ENCODE data around the gene RNF169. TPM values are rescaled to one million over a fixed set of nuclear protein-coding genes. Genes with fewer than 3 reads are reported as not detected.

Gene RNF169
- total and polyA plus RNA-seq, 2 of the 4 experiments (the other 2 are of a cell fraction), result 3.6 to 23.3 TPM

- Histone ChIP-seq H3K14ac (replicated peaks; ENCODE audit: low read depth, low read length) (no peak overlapping the region; the same call in 1 of the 2 replicates), H4K8ac (ENCODE audit: low read depth in 2 of 2, low read length in 2 of 2) (no peak overlapping the region), H3K18ac (ENCODE audit: low read depth, low read length) (no peak overlapping the region; the same call in 1 of the 2 replicates), H3K27me3 (ENCODE audit: control insufficient read depth, insufficient read depth, low read length) (no peaks in the 10 kb centered on the region), H2BK5ac (ENCODE audit: low read depth, low read length, poor library complexity, severe bottlenecking) (no peak overlapping the region), H3K27ac (ENCODE audit: insufficient read depth, low read length) (no peak overlapping the region), H3K9ac (ENCODE audit: low read depth, low read length) (no peak overlapping the region), H3K4ac (ENCODE audit: low read depth, low read length) (no peak overlapping the region), H3K23ac (ENCODE audit: low read depth, low read length) (no peak overlapping the region), H4K20me1 (ENCODE audit: insufficient read depth, low read length) (no peaks in the 10 kb centered on the region), H2BK15ac (ENCODE audit: low read depth, low read length) (0 out of 3 replicates have a peak overlapping the region, but pooled peaks have one; percentile 10), H4K91ac (ENCODE audit: insufficient read depth, low read depth, low read length) (no peak overlapping the region), H4K5ac (ENCODE audit: low read depth, low read length) (no peak overlapping the region), H3K9me1 (ENCODE audit: insufficient read depth, low read length) (no peaks in the 10 kb centered on the region; the same call in 1 of the 2 replicates), H3K56ac (ENCODE audit: extremely low read depth, insufficient read depth, low read length) (no peak overlapping the region), H3K4me3 (ENCODE audit: insufficient read depth, low read depth, low read length) (no peak overlapping the region), H2BK120ac (ENCODE audit: low read depth, low read length) (no peak overlapping the region), H3K36me3 (ENCODE audit: control insufficient read depth, insufficient read depth, low read length) (no peaks in the 10 kb centered on the region), H2BK20ac (ENCODE audit: low read depth, low read length) (no peak overlapping the region), H3K4me1 (ENCODE audit: control insufficient read depth, insufficient read depth, low read length) (peaks cover 29% of the 10 kb centered on the region), H2AK5ac (ENCODE audit: low read depth, low read length) (no peak overlapping the region), H2AFZ (replicated peaks; ENCODE audit: low read length, poor library complexity) (no peak overlapping the region), H2AK9ac (replicated peaks; ENCODE audit: low read depth, low read length, poor library complexity) (no peak overlapping the region), H3K4me2 (ENCODE audit: low read depth, low read length) (no peak overlapping the region), H3K9me3 (ENCODE audit: control insufficient read depth, insufficient read depth, low read length) (no peaks in the 10 kb centered on the region), H3K79me1 (ENCODE audit: low read depth in 1 of 2, low read length in 2 of 2) (no peaks in the 10 kb centered on the region)
- 94% methylated on average over 3 of the region's 7 CpGs; no CpG with 5 or more reads in 1 of the 2 experiments for WGBS, 2 experiments (ENCODE audit: extremely low coverage in 2 of 2, insufficient read length in 1 of 2)
- no peak for DNase-seq
- ChIA-PET POLR2A (ENCODE audit: unreplicated experiment) (no interaction called here), CTCF (no interaction called here)
- ATAC-seq (ENCODE audit: low read depth), result no peak
- TF ChIP-seq RCOR1 (IDR thresholded peaks at IDR 0.05; ENCODE audit: insufficient replicate concordance, low read length) (no peak), CHD1 (IDR thresholded peaks at IDR 0.05; ENCODE audit: low read depth, low read length) (no peak), FOS (IDR thresholded peaks at IDR 0.05; ENCODE audit: low read depth, low read length) (no peak), BHLHE40 (IDR thresholded peaks at IDR 0.05; ENCODE audit: low read depth, low read length) (no peak), NFE2L2 (IDR thresholded peaks at IDR 0.05; ENCODE audit: low read depth, low read length) (no peak), CEBPB (IDR thresholded peaks at IDR 0.05; ENCODE audit: low read depth, low read length) (no peak), SMC3 (IDR thresholded peaks at IDR 0.05; ENCODE audit: low read depth, low read length) (no peak), RFX5 (IDR thresholded peaks at IDR 0.05; ENCODE audit: low read depth, low read length) (no peak), MAFK (IDR thresholded peaks at IDR 0.05; ENCODE audit: low read depth, low read length) (no peak), MXI1 (IDR thresholded peaks at IDR 0.05; ENCODE audit: borderline replicate concordance, low read depth, low read length) (no peak), MAZ (IDR thresholded peaks at IDR 0.05; ENCODE audit: borderline replicate concordance, low read depth, low read length) (no peak), RAD21 (IDR thresholded peaks at IDR 0.05; ENCODE audit: low read length) (no peak), POLR2A (IDR thresholded peaks at IDR 0.05; ENCODE audit: low read depth, low read length) (no peak)
- TF ChIP-seq, protein P1, sequence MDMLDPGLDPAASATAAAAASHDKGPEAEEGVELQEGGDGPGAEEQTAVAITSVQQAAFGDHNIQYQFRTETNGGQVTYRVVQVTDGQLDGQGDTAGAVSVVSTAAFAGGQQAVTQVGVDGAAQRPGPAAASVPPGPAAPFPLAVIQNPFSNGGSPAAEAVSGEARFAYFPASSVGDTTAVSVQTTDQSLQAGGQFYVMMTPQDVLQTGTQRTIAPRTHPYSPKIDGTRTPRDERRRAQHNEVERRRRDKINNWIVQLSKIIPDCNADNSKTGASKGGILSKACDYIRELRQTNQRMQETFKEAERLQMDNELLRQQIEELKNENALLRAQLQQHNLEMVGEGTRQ (IDR thresholded peaks at IDR 0.05; ENCODE audit: low read depth, low read length), result no peak
- TF ChIP-seq, protein P2, sequence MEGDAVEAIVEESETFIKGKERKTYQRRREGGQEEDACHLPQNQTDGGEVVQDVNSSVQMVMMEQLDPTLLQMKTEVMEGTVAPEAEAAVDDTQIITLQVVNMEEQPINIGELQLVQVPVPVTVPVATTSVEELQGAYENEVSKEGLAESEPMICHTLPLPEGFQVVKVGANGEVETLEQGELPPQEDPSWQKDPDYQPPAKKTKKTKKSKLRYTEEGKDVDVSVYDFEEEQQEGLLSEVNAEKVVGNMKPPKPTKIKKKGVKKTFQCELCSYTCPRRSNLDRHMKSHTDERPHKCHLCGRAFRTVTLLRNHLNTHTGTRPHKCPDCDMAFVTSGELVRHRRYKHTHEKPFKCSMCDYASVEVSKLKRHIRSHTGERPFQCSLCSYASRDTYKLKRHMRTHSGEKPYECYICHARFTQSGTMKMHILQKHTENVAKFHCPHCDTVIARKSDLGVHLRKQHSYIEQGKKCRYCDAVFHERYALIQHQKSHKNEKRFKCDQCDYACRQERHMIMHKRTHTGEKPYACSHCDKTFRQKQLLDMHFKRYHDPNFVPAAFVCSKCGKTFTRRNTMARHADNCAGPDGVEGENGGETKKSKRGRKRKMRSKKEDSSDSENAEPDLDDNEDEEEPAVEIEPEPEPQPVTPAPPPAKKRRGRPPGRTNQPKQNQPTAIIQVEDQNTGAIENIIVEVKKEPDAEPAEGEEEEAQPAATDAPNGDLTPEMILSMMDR (conservative IDR thresholded peaks at IDR 0.05; ENCODE audit: low read depth, low read length), result no peak
- TF ChIP-seq, protein P3, sequence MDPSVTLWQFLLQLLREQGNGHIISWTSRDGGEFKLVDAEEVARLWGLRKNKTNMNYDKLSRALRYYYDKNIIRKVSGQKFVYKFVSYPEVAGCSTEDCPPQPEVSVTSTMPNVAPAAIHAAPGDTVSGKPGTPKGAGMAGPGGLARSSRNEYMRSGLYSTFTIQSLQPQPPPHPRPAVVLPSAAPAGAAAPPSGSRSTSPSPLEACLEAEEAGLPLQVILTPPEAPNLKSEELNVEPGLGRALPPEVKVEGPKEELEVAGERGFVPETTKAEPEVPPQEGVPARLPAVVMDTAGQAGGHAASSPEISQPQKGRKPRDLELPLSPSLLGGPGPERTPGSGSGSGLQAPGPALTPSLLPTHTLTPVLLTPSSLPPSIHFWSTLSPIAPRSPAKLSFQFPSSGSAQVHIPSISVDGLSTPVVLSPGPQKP (IDR thresholded peaks at IDR 0.05; ENCODE audit: borderline replicate concordance, low read depth, low read length), result no peak
- in situ Hi-C loops (cut with MboI; ENCODE audit: low sequenced_read_pairs), result no loop called here
- dilution Hi-C loops (cut with HindIII; ENCODE audit: low sequenced_read_pairs, unreplicated experiment), result no loop called here
- BruUV-seq (replicated peaks), result no TSS peak
- intact Hi-C loops (cut with micrococcal nuclease), result no loop called here
These were observed 33.7 kb upstream of the RNF169 start for GRCh38 chr11:74714904-74715303.
